GM18951 (cell line): Measurements from ENCODE around the gene PSMA2.

ENCODE experiments used
- POLR2A ChIP-seq: IDR thresholded peaks from 4 replicates; pipeline ENCODE4 v1.6.1; 2011; ENCODE audit warnings: mild to moderate bottlenecking; ENCODE audit not compliant: insufficient read length, insufficient read depth; ENCODE audit errors: extremely low read depth
- in situ Hi-C: fragments of 300-500 bp; cut with MboI; formaldehyde crosslinking; loops from one replicate; pipeline ENCODE4 v1.12.0; 2022; ENCODE audit warnings: low sequenced_read_pairs, mixed read lengths, inconsistent platforms; ENCODE audit not compliant: unreplicated experiment

PSMA2 gene

GRCh38 chr7:42878303-42878702, 53.7 kb downstream of the PSMA2 start:
- in situ Hi-C loops: no loop called here
- TF ChIP-seq POLR2A: no peak

- no peak for TF ChIP-seq POLR2A
- in situ Hi-C loops: no loop called here
Observed at GRCh38 chr7:42877862-42878261, 54.1 kb downstream of the PSMA2 start.

GRCh38 chr7:42876182-42877068, 55.5 kb downstream of the PSMA2 start:
- no peak for TF ChIP-seq POLR2A
- in situ Hi-C loops: no loop called here

- TF ChIP-seq POLR2A: no peak
Observed at GRCh38 chr7:42869131-42870020, 62.6 kb downstream of the PSMA2 start.

GRCh38 chr7:42868480-42868879, 63.5 kb downstream of the PSMA2 start:
- no peak for TF ChIP-seq POLR2A
- in situ Hi-C loops: no loop called here

More at GRCh38 chr7:42869131-42870020, 62.6 kb downstream of the PSMA2 start:
- in situ Hi-C loops: no loop called here
